ENCODE data around the gene GPHA2.

The GPHA2 gene

GRCh38 chr11:64909653-64910343 is 25.9 kb downstream of the GPHA2 start:
- no peak for FAIRE-seq

- FAIRE-seq, result no peak
These were observed 26.9 kb downstream of the GPHA2 start for GRCh38 chr11:64908766-64909165.

- no peak for FAIRE-seq
These were observed 29.4 kb downstream of the GPHA2 start for GRCh38 chr11:64906314-64906635.

GRCh38 chr11:64905516-64906313 is 30.0 kb downstream of the GPHA2 start:
- FAIRE-seq, result no peak

GRCh38 chr11:64903291-64903833 is 32.3 kb downstream of the GPHA2 start:
- no peak for FAIRE-seq

GRCh38 chr11:64902102-64902900 is 33.4 kb downstream of the GPHA2 start:
- FAIRE-seq, result no peak

- no peak for FAIRE-seq
These were observed 34.9 kb downstream of the GPHA2 start for GRCh38 chr11:64900774-64901173.

GRCh38 chr11:64900263-64900678 is 35.4 kb downstream of the GPHA2 start:
- no peak for FAIRE-seq

- no peak for FAIRE-seq
These were observed 37.2 kb downstream of the GPHA2 start for GRCh38 chr11:64898541-64898940.

GRCh38 chr11:64898076-64898445 is 37.6 kb downstream of the GPHA2 start:
- FAIRE-seq, result no peak

- FAIRE-seq, result no peak
These were observed 38.2 kb downstream of the GPHA2 start for GRCh38 chr11:64897381-64898075.

GRCh38 chr11:64896448-64897022 is 39.2 kb downstream of the GPHA2 start:
- no peak for FAIRE-seq

- no peak for FAIRE-seq
These were observed 40.8 kb downstream of the GPHA2 start for GRCh38 chr11:64894812-64895452.

- FAIRE-seq, result no peak
These were observed 41.5 kb downstream of the GPHA2 start for GRCh38 chr11:64894070-64894811.

GRCh38 chr11:64893194-64894069 is 42.3 kb downstream of the GPHA2 start:
- FAIRE-seq, result no peak

- no peak for FAIRE-seq
These were observed 42.9 kb downstream of the GPHA2 start for GRCh38 chr11:64892838-64893193.

GRCh38 chr11:64892411-64892831 is 43.3 kb downstream of the GPHA2 start:
- FAIRE-seq, result no peak

- no peak for FAIRE-seq
These were observed 43.8 kb downstream of the GPHA2 start for GRCh38 chr11:64891880-64892279.

GRCh38 chr11:64891215-64891848 is 44.4 kb downstream of the GPHA2 start:
- no peak for FAIRE-seq

- FAIRE-seq, result no peak
These were observed 45.2 kb downstream of the GPHA2 start for GRCh38 chr11:64890522-64890939.
